Islet of Langerhans (tissue), 1 donor: ENCODE data around the gene CRKL.
"Not testable (repeated sequence)": the region's sequence is repeated elsewhere in the genome, so short reads cannot be mapped to it uniquely, and the experiment has no call there.

Source experiments
- FAIRE-seq: peaks from one replicate; lab custom pipeline; 2011; peaks lifted over from hg19 to GRCh38; lab: Jason Lieb, UNC

Gene CRKL

DNA sequence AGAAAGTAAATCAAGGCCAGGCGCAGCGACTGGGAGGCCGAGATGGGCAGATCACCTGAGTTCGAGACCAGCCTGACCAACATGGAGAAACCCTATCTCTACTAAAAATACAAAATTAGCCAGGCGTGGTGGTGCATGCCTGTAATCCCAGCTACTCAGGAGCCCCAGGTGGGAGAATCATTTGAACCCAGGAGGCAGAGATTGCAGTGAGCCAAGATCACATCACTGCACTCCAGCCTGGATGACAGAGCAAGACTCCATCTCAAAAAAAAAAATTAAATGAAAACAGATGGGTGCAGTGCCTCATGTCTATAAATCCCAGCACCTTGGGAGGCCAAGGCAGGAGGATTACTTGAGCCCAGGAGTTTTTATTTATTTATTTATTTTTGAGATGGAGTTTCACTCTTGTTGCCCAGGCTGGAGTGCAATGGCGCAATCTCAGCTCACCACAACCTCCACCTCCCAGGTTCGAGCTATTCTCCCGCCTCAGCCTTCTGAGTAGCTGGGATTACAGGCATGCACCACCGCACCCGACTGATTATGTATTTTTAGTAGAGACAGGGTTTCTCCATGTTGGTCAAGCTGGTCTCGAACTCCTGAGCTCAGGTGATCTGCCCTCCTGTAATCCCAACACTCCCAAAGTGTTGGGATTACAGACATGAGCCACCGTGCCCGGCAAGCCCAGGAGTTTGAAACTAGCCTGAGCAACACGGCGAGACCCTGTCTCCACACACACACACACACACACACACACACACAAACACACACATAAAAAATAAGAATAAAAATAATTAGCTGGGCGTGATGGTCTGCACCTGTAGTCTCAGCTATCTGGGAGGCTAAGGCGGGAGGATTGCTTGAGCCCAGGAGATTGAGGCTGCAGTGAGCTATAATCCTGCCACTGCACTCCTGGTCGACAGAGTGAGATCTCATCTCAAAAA lies 15.8 kb upstream of the CRKL start:
- not testable (repeated sequence) for FAIRE-seq

- FAIRE-seq, result no peak
Measured at GRCh38 chr22:20903093-20903492, 14.1 kb upstream of the CRKL start.

GRCh38 chr22:20904008-20904979 lies 12.9 kb upstream of the CRKL start:
- no peak for FAIRE-seq

GRCh38 chr22:20904980-20905355 lies 12.2 kb upstream of the CRKL start:
- FAIRE-seq, result no peak

- FAIRE-seq, result no peak
Measured at GRCh38 chr22:20905415-20906386, 11.5 kb upstream of the CRKL start.

- no peak for FAIRE-seq
Measured at GRCh38 chr22:20906387-20906767, 10.8 kb upstream of the CRKL start.

DNA sequence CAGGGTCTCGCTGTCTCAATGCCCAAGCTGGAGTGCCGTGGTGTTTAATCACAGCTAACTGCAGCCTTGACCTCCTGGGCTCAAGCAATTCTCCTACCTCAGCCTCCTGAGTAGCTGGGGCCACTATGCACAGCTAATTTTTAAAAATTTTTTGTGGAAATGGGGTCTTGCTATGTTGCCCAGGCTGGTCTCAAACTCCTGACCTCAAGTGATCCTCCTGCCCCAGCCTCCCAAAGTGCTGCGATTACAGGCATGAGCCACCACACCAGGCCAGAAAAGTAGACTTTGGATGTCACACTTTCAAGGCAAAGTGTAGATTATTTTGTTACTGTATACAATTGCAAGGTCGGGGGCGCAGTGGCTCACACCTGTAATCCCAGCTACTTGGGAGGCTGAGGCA lies 8.5 kb upstream of the CRKL start:
- not testable (repeated sequence) for FAIRE-seq

GRCh38 chr22:20909543-20910303 lies 7.5 kb upstream of the CRKL start:
- FAIRE-seq, result no peak

- FAIRE-seq, result no peak
Measured at GRCh38 chr22:20912494-20912893, 4.7 kb upstream of the CRKL start.

- no peak for FAIRE-seq
Measured at GRCh38 chr22:20918663-20919218, 1.5 kb downstream of the CRKL start.

GRCh38 chr22:20919718-20920117 lies 2.5 kb downstream of the CRKL start:
- no peak for FAIRE-seq

GRCh38 chr22:20920881-20921203 lies 3.6 kb downstream of the CRKL start:
- no peak for FAIRE-seq

DNA sequence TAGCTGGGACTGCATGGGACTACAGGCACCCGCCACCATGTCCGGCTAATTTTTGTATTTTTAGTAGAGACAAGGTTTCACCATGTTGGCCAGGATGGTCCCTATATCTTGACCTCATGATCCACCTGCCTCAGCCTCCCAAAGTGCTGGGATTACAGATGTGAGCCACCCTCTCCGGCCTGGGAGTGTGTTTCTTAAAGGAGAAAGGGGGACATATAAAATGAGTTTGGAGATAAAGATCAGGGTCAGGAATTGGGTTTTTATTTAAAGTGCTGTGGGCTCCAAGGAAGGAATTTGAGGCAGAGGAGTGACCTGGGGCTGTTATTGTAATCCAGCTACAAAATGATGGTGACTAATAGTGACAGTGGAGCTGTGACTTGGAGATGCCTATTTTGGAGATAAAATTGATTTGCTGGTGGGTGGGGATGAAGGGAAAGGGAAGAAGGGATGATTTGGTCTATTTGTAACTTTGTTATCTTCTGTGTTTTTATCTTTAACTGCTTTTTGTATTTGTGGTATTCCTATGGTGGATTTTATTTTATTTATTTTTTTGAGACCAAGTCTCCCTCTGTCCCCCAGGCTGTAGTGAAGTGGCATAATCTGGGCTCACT lies 5.0 kb downstream of the CRKL start:
- FAIRE-seq, result no peak

- FAIRE-seq, result no peak
Measured at GRCh38 chr22:20926243-20926642, 9.0 kb downstream of the CRKL start.

- FAIRE-seq, result no peak
Measured at GRCh38 chr22:20927940-20928572, 10.8 kb downstream of the CRKL start.

DNA sequence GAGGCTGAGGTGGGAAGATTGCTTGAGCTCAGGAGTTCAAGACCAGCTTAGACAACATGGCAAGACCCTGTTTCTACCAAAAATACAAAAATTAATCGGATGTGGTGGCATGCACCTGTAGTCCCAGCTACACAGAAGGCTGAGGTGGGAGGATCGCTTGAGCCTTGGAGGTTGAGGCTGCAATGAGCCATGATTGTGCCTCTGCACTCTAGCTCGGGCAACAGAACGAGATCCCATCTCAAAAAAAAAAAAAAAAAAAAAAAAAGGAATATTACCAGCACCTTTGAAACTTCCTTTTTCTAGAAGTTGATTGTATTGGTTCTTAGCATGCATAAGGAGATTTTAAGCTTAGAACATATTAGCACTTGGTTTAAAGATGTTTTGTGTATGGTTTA lies 11.4 kb downstream of the CRKL start:
- no peak for FAIRE-seq

DNA sequence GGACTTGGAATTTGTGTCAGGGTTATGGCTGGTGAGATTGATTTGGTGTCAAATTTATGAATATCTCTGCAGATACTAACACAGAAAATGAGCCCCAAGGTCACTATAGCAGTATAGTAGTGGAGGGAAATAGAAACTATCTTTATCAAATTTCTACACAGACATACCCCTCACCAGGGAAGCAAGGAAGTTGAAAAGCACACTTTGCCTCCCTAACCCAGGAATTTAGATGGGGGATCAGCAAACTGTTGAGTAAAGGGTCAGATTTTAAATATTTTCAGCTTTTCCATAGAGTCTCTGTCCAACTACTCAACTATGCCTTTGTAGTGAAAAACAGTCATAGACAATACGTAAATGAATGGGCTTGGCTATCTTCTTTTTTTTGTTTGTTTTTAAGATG lies 12.8 kb downstream of the CRKL start:
- no peak for FAIRE-seq

DNA sequence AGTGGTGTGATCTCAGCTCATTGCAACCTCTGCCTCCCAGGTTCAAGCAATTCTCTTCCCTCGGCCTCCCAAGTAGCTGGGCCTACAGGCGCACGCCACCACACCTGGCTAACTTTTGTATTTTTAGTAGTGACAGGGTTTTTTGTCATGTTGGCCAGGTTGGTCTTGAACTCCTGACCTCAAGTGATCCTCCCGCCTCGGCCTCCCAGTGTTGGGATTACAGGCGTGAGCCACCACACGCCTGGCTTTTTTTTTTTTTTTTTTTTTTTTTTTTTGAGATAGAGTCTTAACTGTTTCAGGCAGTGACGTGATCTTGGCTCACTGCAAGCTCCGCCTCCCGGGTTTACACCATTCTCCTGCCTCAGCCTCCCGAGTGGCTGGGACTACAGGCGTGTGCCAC lies 13.2 kb downstream of the CRKL start:
- not testable (repeated sequence) for FAIRE-seq

DNA sequence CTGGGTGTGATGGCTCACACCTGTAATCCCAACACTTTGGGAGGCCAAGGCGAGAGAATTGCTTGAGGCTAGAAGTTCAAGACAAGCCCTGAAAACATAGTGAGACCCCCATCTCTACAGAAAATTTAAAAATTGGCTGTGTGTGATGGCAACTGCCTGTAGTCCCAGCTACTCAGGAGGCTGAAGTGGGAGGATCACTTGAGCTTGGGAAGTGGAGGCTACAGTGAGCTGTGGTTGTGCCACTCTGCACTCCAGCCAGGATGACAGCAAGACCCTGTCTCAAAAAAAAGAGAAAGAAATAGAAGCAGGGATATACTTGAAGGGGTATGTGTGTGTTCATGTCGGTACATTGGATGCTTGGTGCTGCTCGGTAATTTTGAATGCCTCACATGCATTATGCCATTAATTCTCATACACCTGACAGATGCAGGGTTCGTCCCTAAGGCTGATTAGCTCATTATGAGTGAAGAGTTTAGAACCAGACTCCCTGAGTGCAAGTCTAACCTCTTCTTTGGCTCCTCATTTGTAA lies 14.0 kb downstream of the CRKL start:
- no peak for FAIRE-seq

DNA sequence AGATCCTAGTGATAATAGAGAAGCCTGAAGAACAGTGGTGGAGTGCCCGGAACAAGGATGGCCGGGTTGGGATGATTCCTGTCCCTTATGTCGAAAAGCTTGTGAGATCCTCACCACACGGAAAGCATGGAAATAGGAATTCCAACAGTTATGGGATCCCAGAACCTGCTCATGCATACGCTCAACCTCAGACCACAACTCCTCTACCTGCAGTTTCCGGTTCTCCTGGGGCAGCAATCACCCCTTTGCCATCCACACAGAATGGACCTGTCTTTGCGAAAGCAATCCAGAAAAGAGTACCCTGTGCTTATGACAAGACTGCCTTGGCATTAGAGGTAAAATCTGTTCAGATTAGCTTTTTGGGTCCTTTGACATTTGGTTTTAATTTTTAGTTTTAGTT lies 16.7 kb downstream of the CRKL start:
- no peak for FAIRE-seq
